HFFc6 (cell line): ENCODE results near the gene STK32C. TPM values are rescaled to one million over a fixed set of nuclear protein-coding genes. Genes with fewer than 3 reads are reported as not detected.

Experiments used
- DNase-seq: peaks from one replicate; pipeline ENCODE4 v3.0.0-alpha.2; 2018
- H3K27ac Mint-ChIP-seq: 2 replicates; pipeline ENCODE4 v1.8.0; 2020; ENCODE audit warnings: mild to moderate bottlenecking, mixed read lengths
- H3K27me3 Mint-ChIP-seq: 2 replicates; pipeline ENCODE4 v1.8.0; 2021; ENCODE audit warnings: mild to moderate bottlenecking, moderate library complexity, mixed read lengths; ENCODE audit not compliant: insufficient read depth
- H3K36me3 Mint-ChIP-seq: 2 replicates; pipeline ENCODE4 v1.8.0; 2021; ENCODE audit warnings: low read depth, mixed read lengths
- H3K4me1 Mint-ChIP-seq: 2 replicates; pipeline ENCODE4 v1.8.0; 2020; ENCODE audit warnings: low read depth, mixed read lengths
- H3K4me3 Mint-ChIP-seq: 2 replicates; pipeline ENCODE4 v1.8.0; 2020; ENCODE audit warnings: mild to moderate bottlenecking, moderate library complexity, mixed read lengths
- H3K9me3 Mint-ChIP-seq: 2 replicates; pipeline ENCODE4 v1.8.0; 2020; ENCODE audit warnings: mild to moderate bottlenecking, mixed read lengths
- CTCF ChIP-seq: fragments of 200-600 bp; sonication (generic); IDR thresholded peaks from 2 replicates; pipeline ENCODE4 v1.5.0; 2021; ENCODE audit warnings: antibody characterized with exemption, mild to moderate bottlenecking
- total RNA-seq, 6 experiments: library from RNA; stranded (reverse); fragmentation: NEBNext Ultra II Directional; extraction: Animal tissue kit (Norgen Biotek cat#: 25700); gene quantifications; 2 replicates in 1 of 6; 3 replicates in 5 of 6; pipeline ENCODE4 v1.2.3, GENCODE V29; 2021

STK32C gene
- total RNA-seq, 6 experiments from 2014 or later: 5.5 to 8.3 (median 7.2) TPM

GRCh38 chr10:132204781-132205473 lies 102.8 kb downstream of the STK32C start:
- Mint-ChIP-seq H3K4me1 (no peaks in the 10 kb centered on the region), H3K36me3 (no peaks in the 10 kb centered on the region), H3K4me3 (no peak overlapping the region), H3K9me3 (no peaks in the 10 kb centered on the region), H3K27me3 (peaks cover 4% of the 10 kb centered on the region), H3K27ac (no peak overlapping the region)
- TF ChIP-seq CTCF: no peak
- no peak for DNase-seq

- DNase-seq: no peak
- TF ChIP-seq CTCF: no peak
- Mint-ChIP-seq H3K27ac (no peak overlapping the region), H3K4me3 (no peak overlapping the region), H3K4me1 (no peaks in the 10 kb centered on the region), H3K36me3 (no peaks in the 10 kb centered on the region), H3K9me3 (no peaks in the 10 kb centered on the region), H3K27me3 (peaks cover 4% of the 10 kb centered on the region)
Observed at GRCh38 chr10:132204078-132204780, 103.5 kb downstream of the STK32C start.

DNA sequence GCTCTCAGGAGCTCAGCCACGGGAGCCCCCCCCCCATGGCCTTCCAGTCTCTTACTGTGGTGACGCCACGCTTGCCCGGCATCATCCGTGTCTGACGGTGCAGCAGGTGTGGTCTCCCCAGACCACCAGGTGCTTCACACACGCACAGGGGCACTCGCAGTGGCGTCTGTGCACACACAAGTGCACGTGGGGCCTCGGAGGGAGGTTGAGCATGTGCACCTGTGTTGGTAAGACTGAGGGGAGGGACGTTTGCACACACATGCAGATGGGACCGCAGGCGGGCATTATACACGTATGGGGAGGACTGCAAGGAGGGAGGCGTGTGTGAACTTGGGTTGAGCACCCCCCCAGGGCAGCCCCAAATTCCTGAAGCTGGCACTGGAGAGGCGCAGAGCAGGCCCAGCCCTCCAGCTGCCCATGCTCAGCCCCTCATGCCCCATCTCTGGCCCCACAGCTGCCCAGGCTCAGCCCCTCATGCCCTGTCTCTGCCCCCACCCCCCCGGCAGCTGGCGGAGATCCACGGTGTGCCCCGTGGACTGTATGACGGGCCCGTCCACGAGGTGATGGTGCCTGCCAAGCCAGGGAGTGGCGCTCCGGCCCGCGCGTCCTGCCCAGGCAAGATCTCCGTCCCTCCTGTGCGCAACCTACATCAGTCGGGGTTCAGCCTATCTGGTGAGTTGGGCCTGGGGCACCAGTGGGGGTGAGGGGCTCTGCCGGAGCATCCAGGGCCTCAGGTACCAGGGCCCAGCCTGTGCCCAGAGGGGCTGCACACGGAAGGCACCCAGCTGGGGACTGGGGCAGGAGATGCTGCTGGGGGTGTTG lies 104.3 kb downstream of the STK32C start:
- H3K27ac Mint-ChIP-seq: no peak overlapping the region

DNA sequence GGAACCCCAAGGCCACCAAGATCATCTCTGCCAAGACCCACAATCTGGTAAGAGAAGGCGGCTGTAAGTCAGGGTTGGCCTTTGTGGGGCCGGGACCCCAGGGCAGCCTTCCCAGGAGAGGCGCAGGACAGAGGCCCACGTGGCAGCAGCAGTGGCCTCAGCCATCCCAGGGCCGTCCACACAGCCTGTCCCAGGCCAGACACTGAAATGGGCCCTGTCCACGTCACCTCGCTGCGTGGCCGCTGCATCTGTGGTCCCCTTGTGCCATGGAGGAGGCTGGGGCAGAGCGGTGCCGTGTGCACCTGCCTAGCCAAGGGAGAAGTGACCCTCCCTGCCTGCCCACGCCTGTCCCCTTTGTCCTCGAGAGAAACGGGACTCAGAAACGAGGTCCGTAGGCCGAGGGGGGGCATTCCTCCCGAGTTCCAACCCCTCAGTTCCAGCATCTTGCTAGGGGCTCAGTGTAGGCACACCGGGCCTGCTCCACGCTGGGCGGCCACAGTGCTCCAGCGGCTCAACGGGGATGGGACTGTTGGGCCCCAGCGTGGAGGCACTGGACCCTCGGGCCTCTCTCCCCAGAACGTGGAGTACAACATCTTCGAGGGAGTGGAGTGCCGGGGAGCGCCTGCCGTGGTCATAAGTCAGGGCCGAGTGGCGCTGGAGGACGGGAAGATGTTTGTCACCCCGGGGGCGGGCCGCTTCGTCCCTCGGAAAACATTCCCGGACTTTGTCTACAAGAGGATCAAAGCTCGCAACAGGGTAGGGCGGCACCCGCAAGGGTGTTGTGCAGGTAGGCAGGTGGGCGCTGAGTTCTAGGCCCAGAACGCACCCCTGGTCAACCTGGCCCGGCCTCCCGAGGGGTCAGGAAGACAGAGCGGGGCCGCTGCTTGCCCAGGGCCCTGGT lies 105.4 kb downstream of the STK32C start:
- H3K9me3 Mint-ChIP-seq: no peaks in the 10 kb centered on the region
- no peak overlapping the region for H3K4me3 Mint-ChIP-seq
- no peaks in the 10 kb centered on the region for H3K36me3 Mint-ChIP-seq
- no peaks in the 10 kb centered on the region for H3K4me1 Mint-ChIP-seq
- DNase-seq: no peak
- H3K27me3 Mint-ChIP-seq: peaks cover 4% of the 10 kb centered on the region
- H3K27ac Mint-ChIP-seq: no peak overlapping the region
- TF ChIP-seq CTCF: no peak

More for the DNA sequence above, 104.3 kb downstream of the STK32C start:
- no peak for DNase-seq
- Mint-ChIP-seq H3K27me3 (peaks cover 4% of the 10 kb centered on the region), H3K4me1 (no peaks in the 10 kb centered on the region), H3K4me3 (no peak overlapping the region), H3K36me3 (no peaks in the 10 kb centered on the region), H3K9me3 (no peaks in the 10 kb centered on the region)
- no peak for TF ChIP-seq CTCF
